ENCODE results near the gene NTMT1.

DNA sequence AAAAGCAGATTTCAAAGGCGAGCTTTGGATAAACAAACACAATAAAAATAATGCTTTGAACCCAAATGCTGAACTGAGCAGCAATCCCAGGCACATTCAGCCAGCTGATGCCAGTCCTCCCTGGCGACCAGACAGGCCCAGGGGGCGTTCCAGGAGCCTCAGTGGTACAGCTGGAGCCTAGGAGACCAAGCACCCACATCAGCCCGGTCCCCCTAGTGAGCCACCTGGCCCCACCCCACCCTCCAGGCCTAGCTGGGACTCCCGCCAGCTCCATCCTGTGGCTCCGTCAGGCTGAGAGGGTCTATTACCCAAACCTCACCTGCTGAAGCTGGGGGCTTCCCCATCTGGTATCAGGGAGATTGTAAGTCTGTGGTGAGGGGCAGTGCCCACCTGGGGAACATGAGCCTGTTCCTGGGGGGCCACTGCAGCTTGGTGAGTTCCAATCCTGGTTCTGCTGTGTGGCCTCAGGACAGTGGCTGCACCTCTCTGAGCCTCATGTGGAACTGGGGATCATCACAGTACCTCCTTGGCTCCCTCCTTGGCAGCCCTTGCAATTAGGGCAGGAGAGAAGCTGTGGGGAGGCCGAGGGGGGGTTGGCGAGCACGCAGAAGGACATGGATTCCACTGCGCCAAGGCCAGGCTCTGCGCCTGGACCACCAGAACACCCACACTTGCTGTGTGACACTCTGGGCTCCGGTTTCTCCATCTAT, 21.8 kb upstream of the NTMT1 start:
- TF ChIP-seq RAD21 (IDR thresholded peaks at IDR 0.05; ENCODE audit: low read depth) (no peak), TCF7L2 (IDR thresholded peaks at IDR 0.05; ENCODE audit: borderline replicate concordance, extremely low read depth, insufficient read depth, insufficient read length) (no peak), POLR2A (IDR thresholded peaks at IDR 0.05; ENCODE audit: borderline replicate concordance, extremely low read depth, insufficient read depth, insufficient read length) (no peak), CEBPB (IDR thresholded peaks at IDR 0.05; ENCODE audit: low read depth) (no peak), SP1 (IDR thresholded peaks at IDR 0.05; ENCODE audit: low read depth) (no peak), POLR2AphosphoS5 (IDR thresholded peaks at IDR 0.05; ENCODE audit: low read depth, low read length) (no peak), YY1 (IDR thresholded peaks at IDR 0.05; ENCODE audit: extremely low read depth, insufficient replicate concordance, low read depth, low read length) (no peak), EZH2phosphoT487 (IDR thresholded peaks at IDR 0.05; ENCODE audit: borderline replicate concordance) (no peak)
- TF ChIP-seq, protein P1, sequence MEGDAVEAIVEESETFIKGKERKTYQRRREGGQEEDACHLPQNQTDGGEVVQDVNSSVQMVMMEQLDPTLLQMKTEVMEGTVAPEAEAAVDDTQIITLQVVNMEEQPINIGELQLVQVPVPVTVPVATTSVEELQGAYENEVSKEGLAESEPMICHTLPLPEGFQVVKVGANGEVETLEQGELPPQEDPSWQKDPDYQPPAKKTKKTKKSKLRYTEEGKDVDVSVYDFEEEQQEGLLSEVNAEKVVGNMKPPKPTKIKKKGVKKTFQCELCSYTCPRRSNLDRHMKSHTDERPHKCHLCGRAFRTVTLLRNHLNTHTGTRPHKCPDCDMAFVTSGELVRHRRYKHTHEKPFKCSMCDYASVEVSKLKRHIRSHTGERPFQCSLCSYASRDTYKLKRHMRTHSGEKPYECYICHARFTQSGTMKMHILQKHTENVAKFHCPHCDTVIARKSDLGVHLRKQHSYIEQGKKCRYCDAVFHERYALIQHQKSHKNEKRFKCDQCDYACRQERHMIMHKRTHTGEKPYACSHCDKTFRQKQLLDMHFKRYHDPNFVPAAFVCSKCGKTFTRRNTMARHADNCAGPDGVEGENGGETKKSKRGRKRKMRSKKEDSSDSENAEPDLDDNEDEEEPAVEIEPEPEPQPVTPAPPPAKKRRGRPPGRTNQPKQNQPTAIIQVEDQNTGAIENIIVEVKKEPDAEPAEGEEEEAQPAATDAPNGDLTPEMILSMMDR (IDR thresholded peaks at IDR 0.05 in 2 of 3, conservative IDR thresholded peaks at IDR 0.05 in 1 of 3; ENCODE audit: borderline replicate concordance in 1 of 3, insufficient read depth in 1 of 3, low read depth in 2 of 3, low read length in 2 of 3), result no peak

Measured in HCT116 (cell line).